B cell (primary cell): ENCODE results near the gene ZNF33B. TPM values are rescaled to one million over a fixed set of nuclear protein-coding genes. Genes with fewer than 3 reads are reported as not detected.
"Not testable (repeated sequence)": the region's sequence is repeated elsewhere in the genome, so short reads cannot be mapped to it uniquely, and the experiment has no call there.

Experiments
- ATAC-seq: fragments of 200-7000 bp; cut with Tn5 transposase; one replicate; pipeline ENCODE4 v1.10.0; 2021; ENCODE audit warnings: low read depth, mild to moderate bottlenecking, moderate number of reproducible peaks, moderate library complexity
- CTCF ChIA-PET: fragments of 350-600 bp; sonication (Branson Sonifier 250); formaldehyde crosslinking; loops from one replicate; lab custom pipeline; 2021; ENCODE audit warnings: antibody characterized with exemption, inconsistent platforms; lab: Charles Lee
- POLR2A ChIA-PET: fragments of 350-600 bp; sonication (Branson Sonifier 250); formaldehyde crosslinking; loops from one replicate; lab custom pipeline; 2021; ENCODE audit warnings: antibody characterized with exemption; lab: Charles Lee
- DNase-seq: peaks from one replicate; pipeline ENCODE4 v3.0.0; 2013
- H2AFZ ChIP-seq: 2 replicates; pipeline ENCODE4 v1.6.1; 2012; ENCODE audit warnings: mild to moderate bottlenecking, low read depth, low read length; ENCODE audit not compliant: insufficient read depth, poor library complexity, severe bottlenecking
- H3K27ac ChIP-seq, 2 donors: 1 replicate in 1 of 2; 2 replicates in 1 of 2; pipeline ENCODE4 v1.5.1; 2012 to 2013; ENCODE audit warnings: low read length in 2 of 2, mild to moderate bottlenecking in 2 of 2, moderate library complexity in 1 of 2
- H3K27me3 ChIP-seq, 4 experiments: fragments of 200-600 bp in 1 of 4; sonication (generic) in 1 of 4; replicated peaks in 1 of 4; 1 replicate in 2 of 4; 2 replicates in 2 of 4; pipeline versions ENCODE4 v1.6.1 to v1.7.0; 2013 to 2016; ENCODE audit warnings: low read length in 3 of 4, mild to moderate bottlenecking in 2 of 4, mixed read lengths in 1 of 4, moderate library complexity in 1 of 4; ENCODE audit not compliant: insufficient read depth in 4 of 4, control insufficient read depth in 3 of 4; ENCODE audit errors: control extremely low read depth in 1 of 4
- H3K36me3 ChIP-seq, 2 experiments: replicated peaks in 1 of 2; 1 replicate in 1 of 2; 2 replicates in 1 of 2; pipeline versions ENCODE4 v1.6.1 to v1.7.1; 2013; ENCODE audit warnings: low read length in 1 of 2; ENCODE audit not compliant: insufficient read depth in 2 of 2, control insufficient read depth in 1 of 2; ENCODE audit errors: control extremely low read depth in 1 of 2, extremely low read depth in 1 of 2
- H3K4me1 ChIP-seq, 2 donors: fragments of 200-600 bp in 1 of 2; sonication (generic) in 1 of 2; 1 replicate in 1 of 2; 2 replicates in 1 of 2; pipeline versions ENCODE4 v1.5.1 to v1.6.1; 2013 to 2017; ENCODE audit warnings: low read length in 2 of 2; ENCODE audit not compliant: control insufficient read depth in 2 of 2, insufficient read depth in 2 of 2
- H3K4me2 ChIP-seq: replicated peaks from 2 replicates; pipeline ENCODE3; 2012; ENCODE audit warnings: mild to moderate bottlenecking, low read depth, low read length; ENCODE audit not compliant: poor library complexity, severe bottlenecking
- H3K4me3 ChIP-seq, 5 experiments: fragments of 200-600 bp in 1 of 5; sonication (generic) in 1 of 5; 1 replicate in 3 of 5; 2 replicates in 2 of 5; pipeline versions ENCODE4 v1.5.1 to v1.7.0; 2011 to 2016; ENCODE audit warnings: low read length in 4 of 5, mild to moderate bottlenecking in 4 of 5, low read depth in 2 of 5, control low read depth in 1 of 5, moderate library complexity in 1 of 5; ENCODE audit not compliant: insufficient read depth in 1 of 5; ENCODE audit errors: control extremely low read depth in 1 of 5, extremely low read depth in 1 of 5
- H3K79me2 ChIP-seq: fragments of 200-600 bp; sonication (generic); one replicate; pipeline ENCODE4 v1.6.0; 2016; ENCODE audit warnings: low read length; ENCODE audit not compliant: control insufficient read depth, insufficient read depth
- H3K9ac ChIP-seq: fragments of 200-600 bp; sonication (generic); 2 replicates; pipeline ENCODE4 v1.6.1; 2017; ENCODE audit warnings: mild to moderate bottlenecking, low read length, moderate library complexity
- H3K9me3 ChIP-seq, 3 donors: one replicate each; pipeline versions ENCODE4 v1.6.1 to v1.7.1; 2013; ENCODE audit warnings: low read length in 2 of 3; ENCODE audit not compliant: control insufficient read depth in 2 of 3, insufficient read depth in 1 of 3; ENCODE audit errors: control extremely low read depth in 1 of 3
- H4K20me1 ChIP-seq: 2 replicates; pipeline ENCODE4 v1.6.0; 2012; ENCODE audit warnings: mild to moderate bottlenecking, low read length; ENCODE audit not compliant: insufficient read depth, control insufficient read depth, poor library complexity, severe bottlenecking
- H3K27ac Mint-ChIP-seq: one replicate; pipeline ENCODE4 v1.8.0; 2021; ENCODE audit warnings: mixed read lengths
- H3K27me3 Mint-ChIP-seq: one replicate; pipeline ENCODE4 v1.8.0; 2021; ENCODE audit warnings: mixed read lengths
- H3K4me1 Mint-ChIP-seq: one replicate; pipeline ENCODE4 v1.8.0; 2021; ENCODE audit warnings: mixed read lengths
- H3K4me3 Mint-ChIP-seq: one replicate; pipeline ENCODE4 v1.8.0; 2021; ENCODE audit warnings: mixed read lengths
- H3K9me3 Mint-ChIP-seq: one replicate; pipeline ENCODE4 v1.8.0; 2022; ENCODE audit warnings: mixed read lengths; ENCODE audit not compliant: insufficient read depth
- EZH2 ChIP-seq: IDR thresholded peaks from 2 replicates; pipeline ENCODE4 v1.6.1; 2012; ENCODE audit warnings: borderline replicate concordance, low read depth, mild to moderate bottlenecking, moderate library complexity, low read length; ENCODE audit not compliant: insufficient read depth, poor library complexity, severe bottlenecking
- WGBS: methylation state at CpG from one replicate; pipeline ENCODE4 v1.1.5; 2013; ENCODE audit warnings: missing lambda C conversion rate; ENCODE audit not compliant: insufficient coverage; 5-methylcytosine and 5-hydroxymethylcytosine counted together
- intact Hi-C: fragments of 100-400 bp; cut with micrococcal nuclease; formaldehyde crosslinking; loops from one replicate; pipeline ENCODE4 v1.10.0; 2022
- polyA plus RNA-seq: library from polyadenylated mRNA; depleted of rRNA; stranded (reverse); fragments of >200 nt; gene quantifications from 2 replicates; pipeline ENCODE4 v1.2.3, GENCODE V29; 2012
- total RNA-seq, 2 donors: library from RNA; stranded (reverse); fragments of 120-200 nt in 1 of 2; gene quantifications; 1 replicate in 1 of 2; 2 replicates in 1 of 2; pipeline versions ENCODE4 v1.2.3 to v1.2.4, GENCODE V29; 2013 to 2022
- TF ChIP-seq, protein P1 (sequence below): fragments of 200-600 bp; IDR thresholded peaks from one replicate; pipeline ENCODE4 v1.8.0; 2022; ENCODE audit warnings: antibody characterized with exemption, mild to moderate bottlenecking

The ZNF33B gene
- total and polyA plus RNA-seq, 2 donors (not counting 1 experiment from before 2014, with no cell fraction given) = 15.5 to 66.9 TPM

DNA sequence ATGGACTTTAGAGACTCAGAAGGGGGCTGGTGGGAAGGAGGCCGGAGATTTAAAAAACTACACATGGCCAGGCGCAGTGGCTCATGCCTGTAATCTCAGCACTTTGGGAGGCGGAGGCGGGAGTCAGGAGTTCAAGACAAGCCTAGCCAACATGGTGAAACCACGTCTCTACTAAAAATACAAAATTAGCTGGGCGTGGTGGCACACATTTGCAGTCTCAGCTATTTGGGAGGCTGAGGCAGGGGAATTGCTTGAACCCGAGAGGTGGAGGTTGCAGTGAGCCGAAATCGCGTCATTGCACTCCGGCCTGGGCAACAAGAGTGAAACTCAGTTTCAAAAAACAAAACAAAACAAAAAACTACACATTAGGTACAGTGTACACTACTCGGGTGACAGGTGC is 84.8 kb downstream of the ZNF33B start:
- intact Hi-C loops = loop anchor here (2.0 to 5.0 kb wide), 3 partner anchors 186 to 854 kb away; partner anchors contain the start of genes CSGALNACT2 and HNRNPF
- peaks cover 33% of the 10 kb centered on the region for H3K4me1 Mint-ChIP-seq
- H3K27me3 Mint-ChIP-seq, ATAC-seq, H4K20me1 ChIP-seq, H3K27me3 ChIP-seq, H3K36me3 ChIP-seq, DNase-seq, H3K9me3 Mint-ChIP-seq, H3K27ac ChIP-seq, POLR2A ChIA-PET, H3K9me3 ChIP-seq: not testable (repeated sequence)
- CTCF ChIA-PET = interaction anchor here (0.6 kb wide), 1 partner anchor 585 kb away, joined by 3 read pairs; no protein-coding TSS in a partner anchor
- Histone ChIP-seq H2AFZ (peak overlapping the region; percentile 98), H3K4me1 (peaks cover 17 to 18% of the 10 kb centered on the region in 2 donors), H3K79me2 (peaks cover 20% of the 10 kb centered on the region), H3K4me3 (peak overlapping the region in 1 of 5 experiments; percentile 95), H3K4me2 (peak overlapping the region; percentile 90), H3K9ac (peak overlapping the region; percentile 95)
- 97% methylated on average over 11 of the region's 12 CpGs for WGBS
- peak overlapping the region; percentile 99 for H3K4me3 Mint-ChIP-seq
- peak overlapping the region; percentile 98 for H3K27ac Mint-ChIP-seq

GRCh38 chr10:42553064-42553407 is 85.3 kb downstream of the ZNF33B start:
- no peaks in the 10 kb centered on the region for H3K27me3 ChIP-seq
- Mint-ChIP-seq H3K27me3 (no peaks in the 10 kb centered on the region), H3K4me1 (peaks cover 33% of the 10 kb centered on the region), H3K9me3 (no peaks in the 10 kb centered on the region), H3K27ac (peak overlapping the region; percentile 98), H3K4me3 (peak overlapping the region; percentile 99)
- peak overlapping the region; percentile 90 for H3K4me2 ChIP-seq
- DNase-seq (no peak), ATAC-seq (peak; percentile 9)
- peak overlapping the region; percentile 95 for H3K9ac ChIP-seq
- H3K79me2 ChIP-seq = peaks cover 20% of the 10 kb centered on the region
- CTCF ChIA-PET = no interaction called here
- H3K4me3 ChIP-seq = peak overlapping the region; percentile 46 to 98 (median 95)
- POLR2A ChIA-PET = no interaction called here
- peaks cover 1 to 7% of the 10 kb centered on the region in 2 experiments for H3K36me3 ChIP-seq
- 7% methylated on average over 10 of the region's 14 CpGs for WGBS
- no peaks in the 10 kb centered on the region for H3K9me3 ChIP-seq
- H2AFZ ChIP-seq = peak overlapping the region; percentile 98
- intact Hi-C loops = loop anchor here (2.0 to 5.0 kb wide), 3 partner anchors 186 to 854 kb away; partner anchors contain the start of genes CSGALNACT2 and HNRNPF
- peaks cover 17 to 18% of the 10 kb centered on the region in 2 donors for H3K4me1 ChIP-seq
- H3K27ac ChIP-seq = peak overlapping the region; percentile 0 to 4
- no peak for TF ChIP-seq EZH2
- TF ChIP-seq, protein P1, sequence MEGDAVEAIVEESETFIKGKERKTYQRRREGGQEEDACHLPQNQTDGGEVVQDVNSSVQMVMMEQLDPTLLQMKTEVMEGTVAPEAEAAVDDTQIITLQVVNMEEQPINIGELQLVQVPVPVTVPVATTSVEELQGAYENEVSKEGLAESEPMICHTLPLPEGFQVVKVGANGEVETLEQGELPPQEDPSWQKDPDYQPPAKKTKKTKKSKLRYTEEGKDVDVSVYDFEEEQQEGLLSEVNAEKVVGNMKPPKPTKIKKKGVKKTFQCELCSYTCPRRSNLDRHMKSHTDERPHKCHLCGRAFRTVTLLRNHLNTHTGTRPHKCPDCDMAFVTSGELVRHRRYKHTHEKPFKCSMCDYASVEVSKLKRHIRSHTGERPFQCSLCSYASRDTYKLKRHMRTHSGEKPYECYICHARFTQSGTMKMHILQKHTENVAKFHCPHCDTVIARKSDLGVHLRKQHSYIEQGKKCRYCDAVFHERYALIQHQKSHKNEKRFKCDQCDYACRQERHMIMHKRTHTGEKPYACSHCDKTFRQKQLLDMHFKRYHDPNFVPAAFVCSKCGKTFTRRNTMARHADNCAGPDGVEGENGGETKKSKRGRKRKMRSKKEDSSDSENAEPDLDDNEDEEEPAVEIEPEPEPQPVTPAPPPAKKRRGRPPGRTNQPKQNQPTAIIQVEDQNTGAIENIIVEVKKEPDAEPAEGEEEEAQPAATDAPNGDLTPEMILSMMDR = no peak
- H4K20me1 ChIP-seq = no peaks in the 10 kb centered on the region
